GM21390 (cell line): ENCODE measurements around the gene MGAT5.

Source experiments
- ATAC-seq: cut with Tn5 transposase; IDR thresholded peaks from one replicate; pipeline ENCODE4 v1.9.1; 2021; ENCODE audit not compliant: unreplicated experiment

Gene MGAT5

GRCh38 chr2:134333646-134334189 lies 79.8 kb downstream of the MGAT5 start:
- ATAC-seq = no peak

- no peak for ATAC-seq
These were observed 80.9 kb downstream of the MGAT5 start for GRCh38 chr2:134334542-134335353.

- ATAC-seq = no peak
These were observed 81.7 kb downstream of the MGAT5 start for GRCh38 chr2:134335601-134336000.

- ATAC-seq = peak; percentile 95
These were observed 82.5 kb downstream of the MGAT5 start for GRCh38 chr2:134336352-134336751.

- no peak for ATAC-seq
These were observed 83.0 kb downstream of the MGAT5 start for GRCh38 chr2:134336921-134337320.

DNA sequence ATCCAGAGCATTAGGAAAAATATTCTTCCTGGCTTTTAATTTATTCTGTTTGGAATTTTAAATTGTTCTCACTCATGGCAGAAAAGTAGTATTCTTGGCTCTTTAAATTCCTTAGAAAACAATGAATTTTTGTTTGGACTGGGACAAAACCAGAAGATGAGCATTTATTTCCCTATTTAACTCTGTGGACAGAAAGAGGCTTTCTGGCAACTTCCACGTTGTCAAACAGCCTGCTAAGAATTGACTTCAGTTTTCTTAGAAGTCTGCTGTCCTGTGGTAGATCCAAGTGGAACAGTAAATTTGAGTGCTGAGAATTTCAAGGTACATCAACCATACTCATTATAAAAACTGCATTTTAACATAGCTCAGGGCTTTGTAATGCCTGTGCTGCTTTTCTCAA lies 83.8 kb downstream of the MGAT5 start:
- no peak for ATAC-seq

DNA sequence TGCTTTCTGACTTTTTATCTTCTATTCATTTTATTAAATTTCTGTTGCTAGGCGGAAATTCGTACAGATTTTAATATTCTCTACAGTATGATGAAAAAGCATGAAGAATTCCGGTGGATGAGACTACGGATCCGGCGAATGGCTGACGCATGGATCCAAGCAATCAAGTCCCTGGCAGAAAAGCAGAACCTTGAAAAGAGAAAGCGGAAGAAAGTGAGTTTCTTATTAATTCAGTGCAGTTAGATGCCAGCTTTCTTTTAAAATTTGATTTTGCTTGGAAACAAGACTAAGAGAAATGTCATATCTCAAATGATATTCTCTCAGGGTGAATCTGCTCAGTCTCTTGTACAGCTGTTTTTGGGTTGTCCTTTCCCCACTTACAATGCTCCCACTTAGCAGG lies 84.3 kb downstream of the MGAT5 start:
- no peak for ATAC-seq

GRCh38 chr2:134341476-134341875 lies 87.6 kb downstream of the MGAT5 start:
- no peak for ATAC-seq

DNA sequence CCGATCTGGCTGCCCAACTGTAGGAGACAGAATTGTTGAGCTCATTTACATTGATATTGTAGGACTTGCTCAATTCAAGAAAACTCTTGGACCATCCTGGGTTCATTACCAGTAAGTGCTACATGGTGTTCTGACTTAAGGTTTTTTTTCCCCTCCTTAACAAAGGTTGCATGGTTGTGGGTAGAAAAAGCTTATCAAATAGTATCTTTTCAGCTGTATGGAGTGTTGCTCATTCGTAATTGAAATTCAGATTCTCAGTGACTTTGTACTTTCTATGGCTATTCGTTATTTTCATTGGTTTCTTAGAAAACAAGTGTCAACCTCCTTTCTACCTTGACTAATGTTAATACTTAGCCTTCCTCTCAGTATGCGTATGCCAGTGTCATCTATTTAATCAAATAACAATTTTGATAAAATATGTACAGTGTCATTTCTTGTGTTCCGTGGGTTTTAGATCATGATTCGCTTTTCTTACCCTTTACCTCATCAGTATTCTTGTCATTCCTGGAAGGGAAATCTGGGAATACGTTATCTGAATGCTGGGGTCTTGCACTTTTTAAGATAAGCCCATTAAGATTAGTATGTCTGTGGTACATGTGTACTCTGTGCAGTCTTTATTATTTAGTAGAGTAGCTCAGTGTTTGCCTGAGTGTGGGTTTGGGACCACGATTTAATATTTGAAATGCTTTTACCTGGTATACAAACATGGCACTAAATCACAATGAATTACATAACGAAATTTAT lies 91.3 kb downstream of the MGAT5 start:
- ATAC-seq = no peak

GRCh38 chr2:134346141-134346540 lies 92.3 kb downstream of the MGAT5 start:
- no peak for ATAC-seq

DNA sequence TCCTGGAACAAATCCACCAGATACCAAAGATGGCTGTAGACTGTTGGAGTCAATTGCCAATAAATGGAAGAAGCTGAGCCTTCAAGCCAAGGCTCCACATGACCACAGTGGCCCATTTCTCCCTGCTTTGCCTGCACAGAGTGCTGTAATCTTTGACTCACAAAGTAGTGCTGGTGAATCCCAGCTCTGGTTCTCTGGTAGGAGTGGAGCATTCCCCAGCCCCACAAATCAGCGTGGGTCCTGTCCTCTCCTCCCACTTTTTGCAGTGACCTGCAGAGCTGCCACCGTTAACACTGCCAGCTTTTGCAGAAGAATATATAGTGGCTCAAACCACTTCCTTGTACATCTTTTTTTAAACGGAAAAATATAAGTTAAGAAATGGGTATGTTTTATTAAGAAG lies 93.9 kb downstream of the MGAT5 start:
- ATAC-seq = no peak

DNA sequence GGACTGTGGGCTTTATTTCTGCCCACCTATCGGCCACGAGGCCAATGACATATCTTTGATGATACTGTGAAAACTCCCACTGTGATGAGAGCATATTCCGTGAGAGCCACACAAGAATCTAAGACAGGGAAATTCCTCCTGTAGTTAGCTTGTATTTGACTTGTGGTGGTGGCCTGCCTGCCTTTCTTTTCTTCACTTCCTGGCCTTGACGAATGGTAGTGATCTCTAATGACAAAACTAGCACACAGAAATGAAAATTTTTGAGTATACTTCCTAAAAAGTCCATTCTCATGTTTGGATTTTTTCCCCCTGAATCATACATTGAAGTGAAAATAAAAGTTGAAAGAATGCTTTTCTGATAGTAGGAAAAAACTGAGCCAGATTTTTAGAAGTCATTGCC lies 94.4 kb downstream of the MGAT5 start:
- ATAC-seq = no peak

DNA sequence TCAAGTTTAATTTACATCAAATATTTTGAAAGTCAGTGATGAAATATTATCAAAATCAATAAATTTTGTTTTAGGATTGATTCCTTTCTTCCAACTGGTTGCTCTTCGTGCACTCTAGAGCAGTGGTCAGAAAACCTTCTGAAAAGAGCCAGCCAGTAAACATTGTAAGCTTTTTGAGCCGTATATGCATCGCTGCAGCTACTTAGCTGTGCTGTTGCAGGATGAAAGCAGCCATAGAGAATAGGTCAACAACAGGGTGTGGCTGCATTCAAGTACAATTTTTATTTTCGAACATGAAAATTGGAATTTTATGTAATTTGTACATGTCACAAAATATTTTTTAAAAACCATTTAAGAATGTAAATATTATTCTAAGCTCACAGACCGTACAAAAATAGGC lies 94.9 kb downstream of the MGAT5 start:
- ATAC-seq = no peak

- ATAC-seq = no peak
These were observed 97.1 kb downstream of the MGAT5 start for GRCh38 chr2:134351016-134351415.

DNA sequence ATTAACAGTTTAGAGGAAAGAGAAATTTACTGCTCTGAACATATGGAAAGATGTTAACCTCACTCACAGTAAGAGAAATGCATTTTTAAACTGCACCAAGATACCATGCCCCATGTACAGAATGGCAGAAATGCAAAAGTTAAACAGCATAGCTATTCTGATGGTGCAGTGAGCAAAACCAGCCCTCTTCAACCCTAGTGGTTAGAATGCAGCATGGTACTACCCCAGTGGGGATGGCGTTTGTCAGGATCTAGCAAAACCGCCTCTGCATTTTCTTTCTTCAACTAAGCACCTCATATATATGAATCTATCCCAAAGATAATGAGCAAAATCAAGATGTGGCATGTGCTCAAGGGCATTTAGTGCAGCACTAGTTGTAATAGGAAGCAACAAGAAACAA lies 98.0 kb downstream of the MGAT5 start:
- no peak for ATAC-seq

GRCh38 chr2:134352844-134353243 lies 99.0 kb downstream of the MGAT5 start:
- ATAC-seq = peak; percentile 84

DNA sequence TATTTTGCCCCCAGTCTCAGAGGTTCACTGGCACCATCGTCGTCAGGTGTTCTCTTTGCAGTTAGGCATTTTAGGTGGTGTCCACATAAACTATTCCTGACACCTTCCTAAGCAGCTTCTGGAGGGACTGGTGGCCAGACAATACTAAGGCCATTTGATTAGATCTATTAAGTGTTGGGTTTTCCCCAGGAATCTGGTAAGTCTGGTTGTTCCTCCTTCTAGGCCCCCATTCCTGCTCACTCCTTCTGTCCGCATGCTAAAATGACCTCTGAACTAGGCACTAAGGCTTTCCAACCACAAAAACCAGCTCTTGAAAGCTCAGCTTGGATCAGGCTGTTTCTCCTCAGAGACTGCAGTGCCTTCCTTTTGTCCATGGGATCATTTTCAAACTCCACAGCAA lies 100.7 kb downstream of the MGAT5 start:
- ATAC-seq = no peak

GRCh38 chr2:134357814-134358213 lies 103.9 kb downstream of the MGAT5 start:
- ATAC-seq = no peak

DNA sequence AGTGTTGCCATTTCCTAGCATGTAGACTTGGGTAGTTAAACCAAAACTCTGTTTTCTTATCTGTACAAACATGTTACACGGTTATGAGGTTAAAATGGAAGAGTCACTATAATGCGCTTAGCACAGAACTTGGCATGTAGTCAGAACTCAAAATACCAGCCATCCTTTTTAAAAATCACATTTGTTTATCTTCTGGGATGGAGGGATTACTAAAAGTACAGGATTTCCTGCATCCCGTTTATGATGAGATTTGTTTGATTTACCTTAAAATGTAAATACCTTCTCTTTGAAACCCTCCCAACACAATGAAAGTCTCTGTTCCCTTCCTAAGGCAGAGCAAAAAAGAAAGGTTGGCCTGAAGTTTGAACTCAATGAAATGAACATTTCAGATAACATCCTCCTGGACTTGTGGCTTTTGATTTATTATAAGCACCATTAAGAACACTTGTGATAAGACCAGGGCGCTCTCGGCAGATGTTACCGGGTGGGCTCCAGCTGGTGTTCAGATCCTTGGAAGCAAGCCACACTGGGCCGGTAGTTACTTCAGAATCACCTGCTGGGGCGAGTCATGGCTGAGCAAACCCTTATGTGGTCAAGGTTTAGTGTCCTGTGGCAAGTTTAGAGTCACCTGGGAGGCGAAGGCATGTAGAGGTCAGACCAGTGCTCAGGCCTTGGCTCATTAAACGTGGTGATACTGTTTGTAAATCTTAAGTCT lies 105.7 kb downstream of the MGAT5 start:
- ATAC-seq = no peak

- ATAC-seq = no peak
These were observed 107.0 kb downstream of the MGAT5 start for GRCh38 chr2:134360745-134361487.

GRCh38 chr2:134361648-134362047 lies 107.8 kb downstream of the MGAT5 start:
- no peak for ATAC-seq
